Measurements from ENCODE around the gene EPHB1.
A peak's percentile ranks its signal among the peaks of the same experiment; 100 is the strongest.
"Not testable (repeated sequence)": the region's sequence is repeated elsewhere in the genome, so short reads cannot be mapped to it uniquely, and the experiment has no call there.

The EPHB1 gene

GRCh38 chr3:134776518-134776917 is 18.5 kb upstream of the EPHB1 start:
- no peaks in the 10 kb centered on the region for H3K27me3 ChIP-seq (ENCODE audit: control insufficient read depth, insufficient read depth, low read length, poor library complexity, severe bottlenecking)
- H3K4me1 ChIP-seq (ENCODE audit: control insufficient read depth, insufficient read depth, low read length): peaks cover 3% of the 10 kb centered on the region
- H3K4me3 ChIP-seq (ENCODE audit: insufficient read depth, low read depth, low read length): no peak overlapping the region
- no peak overlapping the region for H3K27ac ChIP-seq (ENCODE audit: insufficient read depth, low read depth, low read length, poor library complexity, severe bottlenecking)
- H3K36me3 ChIP-seq (ENCODE audit: control insufficient read depth, insufficient read depth, low read length): no peaks in the 10 kb centered on the region
- H3K9me3 ChIP-seq (ENCODE audit: control insufficient read depth, low read length): no peaks in the 10 kb centered on the region
- WGBS, 2 experiments: 94 to 100% methylated on average over 1 of the region's 1 CpG

GRCh38 chr3:134777341-134777740 is 17.7 kb upstream of the EPHB1 start:
- H3K36me3 ChIP-seq (ENCODE audit: control insufficient read depth, insufficient read depth, low read length): no peaks in the 10 kb centered on the region
- H3K4me3 ChIP-seq (ENCODE audit: insufficient read depth, low read depth, low read length): no peak overlapping the region
- H3K4me1 ChIP-seq (ENCODE audit: control insufficient read depth, insufficient read depth, low read length): no peaks in the 10 kb centered on the region
- H3K27ac ChIP-seq (ENCODE audit: insufficient read depth, low read depth, low read length, poor library complexity, severe bottlenecking): no peak overlapping the region
- 91 to 97% methylated on average over 4 to 5 of the region's 5 CpGs for WGBS, 2 experiments
- no peaks in the 10 kb centered on the region for H3K9me3 ChIP-seq (ENCODE audit: control insufficient read depth, low read length)
- no peaks in the 10 kb centered on the region for H3K27me3 ChIP-seq (ENCODE audit: control insufficient read depth, insufficient read depth, low read length, poor library complexity, severe bottlenecking)

GRCh38 chr3:134788283-134788682 is 6.8 kb upstream of the EPHB1 start:
- H3K4me3 ChIP-seq (ENCODE audit: insufficient read depth, low read depth, low read length); H3K36me3 ChIP-seq (ENCODE audit: control insufficient read depth, insufficient read depth, low read length); H3K27ac ChIP-seq (ENCODE audit: insufficient read depth, low read depth, low read length, poor library complexity, severe bottlenecking); H3K9me3 ChIP-seq (ENCODE audit: control insufficient read depth, low read length); H3K27me3 ChIP-seq (ENCODE audit: control insufficient read depth, insufficient read depth, low read length, poor library complexity, severe bottlenecking); H3K4me1 ChIP-seq (ENCODE audit: control insufficient read depth, insufficient read depth, low read length): not testable (repeated sequence)
- 92 to 93% methylated on average over 4 of the region's 4 CpGs for WGBS, 2 experiments

- no peak overlapping the region for H3K4me3 ChIP-seq (ENCODE audit: insufficient read depth, low read depth, low read length)
- H3K4me1 ChIP-seq (ENCODE audit: control insufficient read depth, insufficient read depth, low read length): no peaks in the 10 kb centered on the region
- H3K27ac ChIP-seq (ENCODE audit: insufficient read depth, low read depth, low read length, poor library complexity, severe bottlenecking): no peak overlapping the region
- 96 to 97% methylated on average over 2 of the region's 2 CpGs for WGBS, 2 experiments
- no peaks in the 10 kb centered on the region for H3K36me3 ChIP-seq (ENCODE audit: control insufficient read depth, insufficient read depth, low read length)
- H3K27me3 ChIP-seq (ENCODE audit: control insufficient read depth, insufficient read depth, low read length, poor library complexity, severe bottlenecking): peaks cover 13% of the 10 kb centered on the region
- H3K9me3 ChIP-seq (ENCODE audit: control insufficient read depth, low read length): no peaks in the 10 kb centered on the region
Measured at GRCh38 chr3:134790065-134790464, 5.0 kb upstream of the EPHB1 start.

- Histone ChIP-seq H3K4me3 (ENCODE audit: insufficient read depth, low read depth, low read length) (no peak overlapping the region), H3K4me1 (ENCODE audit: control insufficient read depth, insufficient read depth, low read length) (no peaks in the 10 kb centered on the region), H3K27ac (ENCODE audit: insufficient read depth, low read depth, low read length, poor library complexity, severe bottlenecking) (no peak overlapping the region), H3K9me3 (ENCODE audit: control insufficient read depth, low read length) (no peaks in the 10 kb centered on the region), H3K27me3 (ENCODE audit: control insufficient read depth, insufficient read depth, low read length, poor library complexity, severe bottlenecking) (peaks cover 27% of the 10 kb centered on the region), H3K36me3 (ENCODE audit: control insufficient read depth, insufficient read depth, low read length) (no peaks in the 10 kb centered on the region)
- WGBS, 2 experiments: 92 to 97% methylated on average over 8 of the region's 8 CpGs
Measured at GRCh38 chr3:134791992-134792391, 3.1 kb upstream of the EPHB1 start.

- Histone ChIP-seq H3K4me3 (ENCODE audit: insufficient read depth, low read depth, low read length) (no peak overlapping the region), H3K9me3 (ENCODE audit: control insufficient read depth, low read length) (no peaks in the 10 kb centered on the region), H3K27me3 (ENCODE audit: control insufficient read depth, insufficient read depth, low read length, poor library complexity, severe bottlenecking) (peaks cover 34% of the 10 kb centered on the region), H3K36me3 (ENCODE audit: control insufficient read depth, insufficient read depth, low read length) (no peaks in the 10 kb centered on the region), H3K27ac (ENCODE audit: insufficient read depth, low read depth, low read length, poor library complexity, severe bottlenecking) (no peak overlapping the region), H3K4me1 (ENCODE audit: control insufficient read depth, insufficient read depth, low read length) (peaks cover 3% of the 10 kb centered on the region)
- 83 to 90% methylated on average over 4 of the region's 4 CpGs for WGBS, 2 experiments
Measured at GRCh38 chr3:134792700-134793099, 2.4 kb upstream of the EPHB1 start.

- H3K27ac ChIP-seq (ENCODE audit: insufficient read depth, low read depth, low read length, poor library complexity, severe bottlenecking): no peak overlapping the region
- no peak overlapping the region for H3K4me3 ChIP-seq (ENCODE audit: insufficient read depth, low read depth, low read length)
- H3K27me3 ChIP-seq (ENCODE audit: control insufficient read depth, insufficient read depth, low read length, poor library complexity, severe bottlenecking): peaks cover 39% of the 10 kb centered on the region
- H3K9me3 ChIP-seq (ENCODE audit: control insufficient read depth, low read length): no peaks in the 10 kb centered on the region
- H3K36me3 ChIP-seq (ENCODE audit: control insufficient read depth, insufficient read depth, low read length): no peaks in the 10 kb centered on the region
- peaks cover 11% of the 10 kb centered on the region for H3K4me1 ChIP-seq (ENCODE audit: control insufficient read depth, insufficient read depth, low read length)
- 74 to 80% methylated on average over 4 of the region's 4 CpGs for WGBS, 2 experiments
Measured at GRCh38 chr3:134793562-134793961, 1.5 kb upstream of the EPHB1 start.

GRCh38 chr3:134794323-134794722 is 737 bp upstream of the EPHB1 start:
- Histone ChIP-seq H3K36me3 (ENCODE audit: control insufficient read depth, insufficient read depth, low read length) (no peaks in the 10 kb centered on the region), H3K27ac (ENCODE audit: insufficient read depth, low read depth, low read length, poor library complexity, severe bottlenecking) (no peak overlapping the region), H3K9me3 (ENCODE audit: control insufficient read depth, low read length) (no peaks in the 10 kb centered on the region), H3K27me3 (ENCODE audit: control insufficient read depth, insufficient read depth, low read length, poor library complexity, severe bottlenecking) (peaks cover 36% of the 10 kb centered on the region), H3K4me1 (ENCODE audit: control insufficient read depth, insufficient read depth, low read length) (peaks cover 11% of the 10 kb centered on the region), H3K4me3 (ENCODE audit: insufficient read depth, low read depth, low read length) (no peak overlapping the region)
- WGBS, 2 experiments: 85 to 87% methylated on average over 9 of the region's 9 CpGs

GRCh38 chr3:134795746-134796280 is 753 bp downstream of the EPHB1 start:
- WGBS, 2 experiments: 1% methylated on average over 50 of the region's 50 CpGs
- peak overlapping the region; percentile 45 for H3K4me3 ChIP-seq (ENCODE audit: insufficient read depth, low read depth, low read length)
- peaks cover 11% of the 10 kb centered on the region for H3K4me1 ChIP-seq (ENCODE audit: control insufficient read depth, insufficient read depth, low read length)
- H3K36me3 ChIP-seq (ENCODE audit: control insufficient read depth, insufficient read depth, low read length): no peaks in the 10 kb centered on the region
- no peaks in the 10 kb centered on the region for H3K9me3 ChIP-seq (ENCODE audit: control insufficient read depth, low read length)
- no peak overlapping the region for H3K27ac ChIP-seq (ENCODE audit: insufficient read depth, low read depth, low read length, poor library complexity, severe bottlenecking)
- H3K27me3 ChIP-seq (ENCODE audit: control insufficient read depth, insufficient read depth, low read length, poor library complexity, severe bottlenecking): peaks cover 34% of the 10 kb centered on the region

GRCh38 chr3:134796281-134797056 is 1.4 kb downstream of the EPHB1 start:
- Histone ChIP-seq H3K4me1 (ENCODE audit: control insufficient read depth, insufficient read depth, low read length) (peaks cover 11% of the 10 kb centered on the region), H3K27me3 (ENCODE audit: control insufficient read depth, insufficient read depth, low read length, poor library complexity, severe bottlenecking) (peaks cover 34% of the 10 kb centered on the region), H3K36me3 (ENCODE audit: control insufficient read depth, insufficient read depth, low read length) (no peaks in the 10 kb centered on the region), H3K9me3 (ENCODE audit: control insufficient read depth, low read length) (no peaks in the 10 kb centered on the region), H3K27ac (ENCODE audit: insufficient read depth, low read depth, low read length, poor library complexity, severe bottlenecking) (no peak overlapping the region), H3K4me3 (ENCODE audit: insufficient read depth, low read depth, low read length) (peak overlapping the region; percentile 45)
- WGBS, 2 experiments: 0% methylated on average over 61 of the region's 61 CpGs
